ENCODE data around the gene GBE1.
A peak's percentile ranks its signal among the peaks of the same experiment; 100 is the strongest.

The GBE1 gene

GRCh38 chr3:81668283-81668682, 93.2 kb downstream of the GBE1 start:
- TF ChIP-seq ZNF10 (tag by site-specific recombination; IDR thresholded peaks at IDR 0.05) (no peak), KLF16 (tag by site-specific recombination; IDR thresholded peaks at IDR 0.05) (no peak), ZNF585B (tag by site-specific recombination; IDR thresholded peaks at IDR 0.05) (no peak), ZNF600 (tag by site-specific recombination; IDR thresholded peaks at IDR 0.05) (no peak), ZNF830 (tag by site-specific recombination; IDR thresholded peaks at IDR 0.05; ENCODE audit: low read depth) (no peak), ZNF433 (tag by site-specific recombination; IDR thresholded peaks at IDR 0.05; ENCODE audit: low read depth) (no peak), ZFP41 (tag by site-specific recombination; IDR thresholded peaks at IDR 0.05; ENCODE audit: borderline replicate concordance) (no peak), ZNF280D (tag by site-specific recombination; IDR thresholded peaks at IDR 0.05) (no peak), SP2 (tag by site-specific recombination; IDR thresholded peaks at IDR 0.05) (no peak), ZNF248 (tag by site-specific recombination; IDR thresholded peaks at IDR 0.05) (no peak), ZNF530 (tag by site-specific recombination; IDR thresholded peaks at IDR 0.05; ENCODE audit: low read depth) (no peak), ZNF629 (tag by site-specific recombination; IDR thresholded peaks at IDR 0.05) (no peak), CTCF (tag by site-specific recombination; IDR thresholded peaks at IDR 0.05) (no peak), ZNF701 (tag by site-specific recombination; IDR thresholded peaks at IDR 0.05) (no peak)
- CTCF ChIA-PET = interaction anchor here (0.7 to 1.0 kb wide), 3 partner anchors 8 to 465 kb away, joined by 3 to 4 read pairs (median 3); no protein-coding TSS in a partner anchor
- Histone ChIP-seq H3K27ac (ENCODE audit: extremely low read depth, low read depth, low read length) (no peak overlapping the region), H3K36me3 (ENCODE audit: control insufficient read depth in 2 of 2, insufficient read depth in 1 of 2, low read length in 2 of 2) (no peaks in the 10 kb centered on the region), H3K9me3 (ENCODE audit: control insufficient read depth, insufficient read depth, low read depth, low read length) (no peaks in the 10 kb centered on the region), H3K4me3 (ENCODE audit: low read depth, low read length) (no peak overlapping the region), H3K4me1 (ENCODE audit: control insufficient read depth, insufficient read depth, low read length) (no peaks in the 10 kb centered on the region)
- POLR2A ChIA-PET = no interaction called here

GRCh38 chr3:81666502-81667121, 94.8 kb downstream of the GBE1 start:
- H3K4me1 ChIP-seq (ENCODE audit: control insufficient read depth, insufficient read depth, low read length) = no peaks in the 10 kb centered on the region
- POLR2A ChIA-PET = no interaction called here
- no peak overlapping the region for H3K27ac ChIP-seq (ENCODE audit: extremely low read depth, low read depth, low read length)
- H3K4me3 ChIP-seq (ENCODE audit: low read depth, low read length) = no peak overlapping the region
- H3K9me3 ChIP-seq (ENCODE audit: control insufficient read depth, insufficient read depth, low read depth, low read length) = no peaks in the 10 kb centered on the region
- TF ChIP-seq ZNF398 (tag by site-specific recombination; IDR thresholded peaks at IDR 0.05) (no peak), ZNF654 (tag by site-specific recombination; IDR thresholded peaks at IDR 0.05; ENCODE audit: low read depth) (peak; percentile 38), ZNF48 (tag by site-specific recombination; IDR thresholded peaks at IDR 0.05) (no peak), ZNF623 (tag by site-specific recombination; IDR thresholded peaks at IDR 0.05) (no peak), ZBTB1 (tag by site-specific recombination; IDR thresholded peaks at IDR 0.05) (no peak)
- CTCF ChIA-PET = interaction anchor here (0.7 to 1.5 kb wide), 4 partner anchors 18 to 188 kb away, joined by 3 to 4 read pairs (median 4); no protein-coding TSS in a partner anchor
- no peaks in the 10 kb centered on the region for H3K36me3 ChIP-seq (ENCODE audit: control insufficient read depth in 2 of 2, insufficient read depth in 1 of 2, low read length in 2 of 2)
